NCI-H1436 treated with DMSO at 0.1 percent for 48 hours (cell line): ENCODE measurements around the gene SH3RF3.
"Not testable (repeated sequence)": the region's sequence is repeated elsewhere in the genome, so short reads cannot be mapped to it uniquely, and the experiment has no call there.

Source experiments
- DNase-seq: peaks from one replicate; lab custom pipeline; 2025; lab: John Stamatoyannopoulos, UW

The SH3RF3 gene

GRCh38 chr2:109220860-109221259 lies 91.9 kb downstream of the SH3RF3 start:
- DNase-seq = no peak

GRCh38 chr2:109221316-109221715 lies 92.3 kb downstream of the SH3RF3 start:
- DNase-seq = not testable (repeated sequence)

GRCh38 chr2:109222422-109222821 lies 93.4 kb downstream of the SH3RF3 start:
- DNase-seq = no peak

- no peak for DNase-seq
Measured at GRCh38 chr2:109222825-109223471, 93.9 kb downstream of the SH3RF3 start.

GRCh38 chr2:109223490-109223889 lies 94.5 kb downstream of the SH3RF3 start:
- no peak for DNase-seq

GRCh38 chr2:109224341-109224740 lies 95.3 kb downstream of the SH3RF3 start:
- DNase-seq = not testable (repeated sequence)

- DNase-seq = no peak
Measured at GRCh38 chr2:109225170-109225782, 96.3 kb downstream of the SH3RF3 start.

- no peak for DNase-seq
Measured at GRCh38 chr2:109226128-109226527, 97.1 kb downstream of the SH3RF3 start.

- DNase-seq = no peak
Measured at GRCh38 chr2:109226622-109227021, 97.6 kb downstream of the SH3RF3 start.

GRCh38 chr2:109229094-109229675 lies 100.2 kb downstream of the SH3RF3 start:
- DNase-seq = no peak

- DNase-seq = no peak
Measured at GRCh38 chr2:109230941-109231420, 102.0 kb downstream of the SH3RF3 start.

GRCh38 chr2:109231428-109231827 lies 102.4 kb downstream of the SH3RF3 start:
- no peak for DNase-seq

GRCh38 chr2:109231996-109232705 lies 103.1 kb downstream of the SH3RF3 start:
- DNase-seq = no peak

GRCh38 chr2:109232909-109233308 lies 103.9 kb downstream of the SH3RF3 start:
- DNase-seq = no peak

GRCh38 chr2:109233643-109234042 lies 104.6 kb downstream of the SH3RF3 start:
- DNase-seq = no peak

GRCh38 chr2:109234355-109234754 lies 105.3 kb downstream of the SH3RF3 start:
- DNase-seq = no peak

GRCh38 chr2:109236147-109236546 lies 107.1 kb downstream of the SH3RF3 start:
- DNase-seq = no peak

- no peak for DNase-seq
Measured at GRCh38 chr2:109237792-109238191, 108.8 kb downstream of the SH3RF3 start.

- no peak for DNase-seq
Measured at GRCh38 chr2:109238580-109238979, 109.6 kb downstream of the SH3RF3 start.

- no peak for DNase-seq
Measured at GRCh38 chr2:109239720-109240119, 110.7 kb downstream of the SH3RF3 start.

- no peak for DNase-seq
Measured at GRCh38 chr2:109242210-109242653, 113.2 kb downstream of the SH3RF3 start.

- DNase-seq = no peak
Measured at GRCh38 chr2:109242654-109243331, 113.8 kb downstream of the SH3RF3 start.
